CD8-positive, alpha-beta memory T cell (primary cell): ENCODE results near the gene BZW1. TPM values are rescaled to one million over a fixed set of nuclear protein-coding genes. Genes with fewer than 3 reads are reported as not detected.

ENCODE experiments used
- CTCF ChIA-PET: fragments of 350-600 bp; sonication (Branson Sonifier 250); formaldehyde crosslinking; loops from one replicate; lab custom pipeline; 2021; ENCODE audit warnings: antibody characterized with exemption; lab: Charles Lee
- POLR2A ChIA-PET: fragments of 350-600 bp; sonication (Branson Sonifier 250); formaldehyde crosslinking; loops from one replicate; lab custom pipeline; 2021; ENCODE audit warnings: antibody characterized with exemption; lab: Charles Lee
- DNase-seq, 5 donors: peaks; one replicate each; pipeline versions ENCODE4 v3.0.0 to v3.0.0-alpha.2; 2020 to 2022; ENCODE audit warnings: mixed read lengths in 1 of 5
- H3K27ac ChIP-seq: one replicate; pipeline ENCODE4 v1.7.0; 2013; ENCODE audit warnings: low read depth, mild to moderate bottlenecking, low read length, moderate library complexity
- H3K27me3 ChIP-seq: 2 replicates; pipeline ENCODE4 v1.7.0; 2013; ENCODE audit warnings: low read length, mild to moderate bottlenecking; ENCODE audit not compliant: insufficient read depth, poor library complexity, severe bottlenecking
- H3K36me3 ChIP-seq: 2 replicates; pipeline ENCODE4 v1.7.0; 2013; ENCODE audit warnings: mild to moderate bottlenecking, low read length, moderate library complexity; ENCODE audit not compliant: insufficient read depth
- H3K4me1 ChIP-seq: 2 replicates; pipeline ENCODE4 v1.7.0; 2013; ENCODE audit warnings: mild to moderate bottlenecking, low read length, moderate library complexity; ENCODE audit not compliant: insufficient read depth
- H3K4me3 ChIP-seq: 2 replicates; pipeline ENCODE4 v1.7.0; 2013; ENCODE audit warnings: mild to moderate bottlenecking, low read length
- H3K9me3 ChIP-seq: 2 replicates; pipeline ENCODE4 v1.7.0; 2013; ENCODE audit warnings: mild to moderate bottlenecking, low read length
- H3K27ac Mint-ChIP-seq, 8 donors: one replicate each; pipeline ENCODE4 v1.8.0; 2020 to 2021; ENCODE audit warnings: mixed read lengths in 8 of 8, mild to moderate bottlenecking in 6 of 8, inconsistent platforms in 3 of 8, moderate library complexity in 3 of 8
- H3K27me3 Mint-ChIP-seq, 2 donors: one replicate each; pipeline ENCODE4 v1.8.0; 2020 to 2021; ENCODE audit warnings: mixed read lengths in 2 of 2, mild to moderate bottlenecking in 1 of 2, moderate library complexity in 1 of 2
- H3K36me3 Mint-ChIP-seq, 3 donors: one replicate each; pipeline ENCODE4 v1.8.0; 2020 to 2021; ENCODE audit warnings: mixed read lengths in 3 of 3, inconsistent platforms in 1 of 3, mild to moderate bottlenecking in 1 of 3
- H3K4me1 Mint-ChIP-seq, 3 donors: one replicate each; pipeline ENCODE4 v1.8.0; 2020 to 2021; ENCODE audit warnings: mixed read lengths in 3 of 3, inconsistent platforms in 1 of 3, mild to moderate bottlenecking in 1 of 3
- H3K4me3 Mint-ChIP-seq, 7 donors: one replicate each; pipeline ENCODE4 v1.8.0; 2020 to 2021; ENCODE audit warnings: mixed read lengths in 7 of 7, mild to moderate bottlenecking in 6 of 7, moderate library complexity in 4 of 7, inconsistent platforms in 2 of 7
- H3K9me3 Mint-ChIP-seq, 5 donors: one replicate each; pipeline ENCODE4 v1.8.0; 2020 to 2022; ENCODE audit warnings: mixed read lengths in 5 of 5, mild to moderate bottlenecking in 3 of 5, moderate library complexity in 2 of 5, inconsistent platforms in 1 of 5
- polyA plus RNA-seq: library from polyadenylated mRNA; unstranded; fragments of 300-500 nt; fragmentation: Illumina TruSeq; gene quantifications from one replicate; pipeline ENCODE4 v1.2.3, GENCODE V29; 2021
- total RNA-seq, 2 experiments: library from RNA; stranded (reverse); gene quantifications; one replicate each; pipeline ENCODE4 v1.2.3, GENCODE V29; 2021

The BZW1 gene
- total and polyA plus RNA-seq, 3 experiments from 2014 or later, result 252 to 533 (median 495) TPM

DNA sequence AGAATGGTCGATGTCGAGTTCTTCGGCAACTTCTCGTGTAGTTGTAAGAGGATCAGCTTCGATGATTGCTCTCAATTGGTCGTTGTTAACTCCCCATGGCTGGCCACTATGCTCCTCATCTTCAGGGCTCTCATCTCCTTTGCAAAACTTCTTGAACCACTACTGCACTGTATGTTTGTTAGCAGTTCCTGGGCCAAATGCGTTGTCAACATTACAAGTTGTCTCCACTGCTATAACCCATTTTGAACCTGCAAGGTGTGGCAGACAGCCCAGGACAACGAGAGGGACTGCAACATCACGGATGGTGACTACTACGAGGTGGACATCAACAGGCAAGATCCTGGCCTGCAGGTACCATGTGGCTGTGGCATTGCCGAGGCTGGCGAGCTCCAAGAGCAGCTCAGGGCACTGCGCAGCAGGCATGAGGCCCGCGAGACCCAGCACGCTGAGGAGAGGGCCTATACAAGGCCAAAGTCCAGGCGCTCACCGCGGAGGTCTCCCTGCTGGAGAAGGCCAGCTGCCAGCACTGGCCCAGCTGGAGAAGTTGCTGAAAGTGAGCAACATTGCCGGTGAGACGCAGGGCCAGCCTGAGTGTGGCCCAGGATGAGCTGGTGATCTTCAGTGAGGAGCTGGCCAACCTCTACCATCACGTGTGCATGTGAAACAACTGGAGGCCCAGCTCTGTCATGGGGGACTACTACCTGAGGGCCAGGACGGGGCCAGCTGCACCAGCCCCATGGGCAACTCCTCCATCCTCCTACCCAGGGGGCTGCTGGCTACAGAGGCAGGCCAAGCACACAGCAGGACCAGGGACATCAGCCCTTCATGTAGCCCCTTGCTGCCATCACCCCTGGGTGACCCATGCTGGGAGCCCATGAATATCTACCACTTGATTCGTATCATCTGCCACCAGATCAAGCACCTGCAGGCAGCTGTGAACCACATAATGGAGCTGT, 32.6 kb downstream of the BZW1 start:
- Histone ChIP-seq H3K27ac (no peak overlapping the region), H3K4me3 (no peak overlapping the region), H3K9me3 (no peaks in the 10 kb centered on the region), H3K27me3 (no peaks in the 10 kb centered on the region), H3K36me3 (no peaks in the 10 kb centered on the region), H3K4me1 (no peaks in the 10 kb centered on the region)
- Mint-ChIP-seq H3K27me3 (no peaks in the 10 kb centered on the region), H3K4me3 (no peak overlapping the region), H3K9me3 (no peaks in the 10 kb centered on the region), H3K27ac (no peak overlapping the region), H3K4me1 (peaks cover 0 to 1% (median 0%) of the 10 kb centered on the region in 3 donors), H3K36me3 (no peaks in the 10 kb centered on the region)
- no peak for DNase-seq
- CTCF ChIA-PET, result interaction anchor here (1.2 kb wide), 1 partner anchor 27 kb away, joined by 3 read pairs; no protein-coding TSS in a partner anchor
- POLR2A ChIA-PET, result no interaction called here

DNA sequence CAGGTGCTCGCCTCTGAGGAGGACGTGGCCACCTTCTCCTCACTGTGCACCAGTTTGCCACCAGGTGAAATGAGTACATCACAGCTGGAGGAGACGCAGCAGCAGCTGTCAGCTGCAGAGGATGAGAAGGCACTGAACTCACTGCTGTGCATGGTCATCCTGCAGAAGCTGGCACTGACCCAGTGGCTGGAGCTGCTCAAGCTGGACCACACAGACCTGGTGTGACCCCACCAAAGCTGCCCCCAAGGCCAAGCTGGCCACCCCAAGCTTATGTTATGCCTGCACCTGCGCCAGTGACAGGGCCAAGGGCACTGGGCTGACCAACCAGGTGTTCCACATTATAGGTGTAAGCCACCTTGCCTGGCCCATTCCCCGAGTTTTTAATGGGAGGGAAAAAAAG, 33.5 kb downstream of the BZW1 start:
- Mint-ChIP-seq H3K9me3 (no peaks in the 10 kb centered on the region), H3K4me3 (no peak overlapping the region), H3K36me3 (peaks cover 0 to under 1% (median 0%) of the 10 kb centered on the region in 3 donors), H3K27me3 (no peaks in the 10 kb centered on the region), H3K4me1 (peaks cover 0 to 1% (median 0%) of the 10 kb centered on the region in 3 donors), H3K27ac (no peak overlapping the region)
- Histone ChIP-seq H3K4me3 (no peak overlapping the region), H3K27ac (no peak overlapping the region), H3K4me1 (no peaks in the 10 kb centered on the region), H3K36me3 (no peaks in the 10 kb centered on the region), H3K9me3 (no peaks in the 10 kb centered on the region), H3K27me3 (no peaks in the 10 kb centered on the region)
- ChIA-PET CTCF (interaction anchor here (1.2 kb wide), 1 partner anchor 28 kb away, joined by 3 read pairs; no protein-coding TSS in a partner anchor), POLR2A (interaction anchor here (0.5 kb wide), 1 partner anchor 119 kb away, joined by 9 read pairs; no protein-coding TSS in a partner anchor)
- no peak for DNase-seq

DNA sequence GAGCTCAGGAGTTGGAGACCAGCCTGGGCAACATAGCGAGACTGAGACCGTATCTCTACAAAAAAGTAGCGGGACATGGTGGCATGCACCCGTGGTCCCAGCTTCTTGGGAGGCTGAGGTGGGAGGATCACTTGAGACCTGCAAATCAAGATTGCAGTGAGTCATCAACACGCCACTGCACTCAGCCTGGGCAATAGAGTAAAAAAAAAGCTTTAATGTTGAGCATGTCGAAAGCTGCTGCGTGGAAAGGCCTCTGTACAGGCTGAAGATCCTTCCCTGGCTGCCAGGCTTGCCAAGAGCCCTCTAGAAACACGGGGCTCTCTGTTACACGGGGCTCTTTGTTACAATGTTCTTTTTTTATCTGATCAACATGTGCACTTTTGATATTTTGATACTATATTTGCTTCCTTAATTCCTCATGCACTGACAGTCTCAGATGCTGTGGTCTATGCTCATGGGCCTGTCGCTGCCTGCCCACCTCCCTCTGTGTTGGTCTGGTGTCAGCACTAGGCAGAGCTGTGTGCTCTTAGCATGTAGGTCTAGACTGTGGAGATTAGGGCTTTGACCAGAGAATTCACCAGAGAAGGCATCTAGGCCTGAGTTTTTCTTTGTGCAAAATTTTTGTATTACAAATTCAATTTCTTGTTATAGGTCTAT, 34.1 kb downstream of the BZW1 start:
- Histone ChIP-seq H3K27ac (no peak overlapping the region), H3K4me3 (no peak overlapping the region), H3K9me3 (no peaks in the 10 kb centered on the region), H3K4me1 (no peaks in the 10 kb centered on the region), H3K36me3 (no peaks in the 10 kb centered on the region), H3K27me3 (no peaks in the 10 kb centered on the region)
- CTCF ChIA-PET, result interaction anchor here (1.8 kb wide), 1 partner anchor 18 kb away, joined by 5 read pairs; the partner anchor contains the start of gene CLK1
- peaks cover 0 to 2% of the 10 kb centered on the region in 2 donors for H3K27me3 Mint-ChIP-seq
- no peak for DNase-seq
- H3K27ac Mint-ChIP-seq, result peak overlapping the region in 1 of 8 donors; percentile 82
- H3K9me3 Mint-ChIP-seq, result no peaks in the 10 kb centered on the region
- H3K4me3 Mint-ChIP-seq, result no peak overlapping the region
- H3K4me1 Mint-ChIP-seq, result peaks cover 0 to 1% (median 0%) of the 10 kb centered on the region in 3 donors
- POLR2A ChIA-PET, result interaction anchor here (0.7 kb wide), 1 partner anchor 42 kb away, joined by 6 read pairs; no protein-coding TSS in a partner anchor
- peaks cover 0 to 6% (median 4%) of the 10 kb centered on the region in 3 donors for H3K36me3 Mint-ChIP-seq

DNA sequence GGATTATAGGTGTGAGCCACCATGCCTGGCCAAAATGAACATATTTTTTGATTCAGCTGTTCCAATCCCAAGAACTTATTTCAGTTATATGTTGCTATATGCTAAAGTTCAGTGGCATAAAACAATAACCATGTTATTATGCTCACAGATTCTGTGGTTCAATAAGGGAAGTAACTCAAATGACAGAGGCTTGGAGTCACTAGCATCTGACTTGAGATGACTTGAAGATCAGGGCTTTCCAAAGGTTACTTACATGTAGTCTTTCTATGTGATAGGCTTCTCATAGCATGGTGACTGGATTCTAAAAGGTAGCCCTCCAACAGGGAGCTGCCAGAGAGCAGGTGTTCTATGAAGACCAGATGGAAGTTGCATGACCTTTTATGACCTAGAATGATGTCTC, 35.6 kb downstream of the BZW1 start:
- Mint-ChIP-seq H3K4me1 (peaks cover 0 to 8% (median 5%) of the 10 kb centered on the region in 3 donors), H3K27ac (no peak overlapping the region), H3K4me3 (no peak overlapping the region), H3K27me3 (peaks cover 0 to 2% of the 10 kb centered on the region in 2 donors), H3K36me3 (peaks cover 2 to 21% (median 11%) of the 10 kb centered on the region in 3 donors), H3K9me3 (no peaks in the 10 kb centered on the region)
- H3K4me1 ChIP-seq, result no peaks in the 10 kb centered on the region
- H3K36me3 ChIP-seq, result peaks cover 11% of the 10 kb centered on the region
- POLR2A ChIA-PET, result no interaction called here
- H3K4me3 ChIP-seq, result no peak overlapping the region
- no peak for DNase-seq
- H3K9me3 ChIP-seq, result no peaks in the 10 kb centered on the region
- H3K27ac ChIP-seq, result no peak overlapping the region
- no peaks in the 10 kb centered on the region for H3K27me3 ChIP-seq
- CTCF ChIA-PET, result interaction anchor here (1.8 kb wide), 1 partner anchor 17 kb away, joined by 5 read pairs; the partner anchor contains the start of gene CLK1

DNA sequence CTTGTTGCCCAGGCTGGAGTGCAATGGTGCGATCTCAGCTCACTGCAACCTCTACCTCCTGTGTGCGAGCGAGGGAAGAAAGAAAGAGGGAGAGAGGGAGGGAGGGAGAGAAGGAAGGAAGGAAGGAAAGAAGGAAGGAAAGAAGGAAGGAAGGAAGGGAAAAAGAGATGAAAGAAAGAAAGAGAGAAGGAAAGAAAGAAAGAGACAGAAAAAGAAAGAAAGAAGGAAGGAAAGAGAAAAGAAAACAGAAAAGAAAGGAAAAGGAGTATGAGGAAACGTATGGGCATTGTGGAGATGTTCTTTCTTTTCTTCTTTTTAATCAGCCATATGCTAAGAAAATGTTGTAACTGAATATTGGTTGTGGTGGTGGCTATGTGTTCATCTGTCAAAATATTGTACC, 36.2 kb downstream of the BZW1 start:
- no peak overlapping the region for H3K27ac ChIP-seq
- ChIA-PET POLR2A (interaction anchor here (2.4 kb wide), 1 partner anchor 16 kb away, joined by 11 read pairs; the partner anchor contains the start of gene CLK1), CTCF (interaction anchor here (0.9 to 2.4 kb wide), 3 partner anchors 11 to 220 kb away, joined by 3 to 8 read pairs (median 5); no protein-coding TSS in a partner anchor)
- Mint-ChIP-seq H3K36me3 (peaks cover 7 to 28% (median 17%) of the 10 kb centered on the region in 3 donors), H3K9me3 (no peaks in the 10 kb centered on the region), H3K4me3 (no peak overlapping the region), H3K4me1 (peaks cover 0 to 13% (median 12%) of the 10 kb centered on the region in 3 donors), H3K27me3 (peaks cover 0 to 2% of the 10 kb centered on the region in 2 donors), H3K27ac (peak overlapping the region in 2 of 8 donors; percentile 8 to 79)
- peaks cover 18% of the 10 kb centered on the region for H3K36me3 ChIP-seq
- no peak overlapping the region for H3K4me3 ChIP-seq
- H3K4me1 ChIP-seq, result no peaks in the 10 kb centered on the region
- no peaks in the 10 kb centered on the region for H3K9me3 ChIP-seq
- no peak for DNase-seq
- H3K27me3 ChIP-seq, result no peaks in the 10 kb centered on the region

DNA sequence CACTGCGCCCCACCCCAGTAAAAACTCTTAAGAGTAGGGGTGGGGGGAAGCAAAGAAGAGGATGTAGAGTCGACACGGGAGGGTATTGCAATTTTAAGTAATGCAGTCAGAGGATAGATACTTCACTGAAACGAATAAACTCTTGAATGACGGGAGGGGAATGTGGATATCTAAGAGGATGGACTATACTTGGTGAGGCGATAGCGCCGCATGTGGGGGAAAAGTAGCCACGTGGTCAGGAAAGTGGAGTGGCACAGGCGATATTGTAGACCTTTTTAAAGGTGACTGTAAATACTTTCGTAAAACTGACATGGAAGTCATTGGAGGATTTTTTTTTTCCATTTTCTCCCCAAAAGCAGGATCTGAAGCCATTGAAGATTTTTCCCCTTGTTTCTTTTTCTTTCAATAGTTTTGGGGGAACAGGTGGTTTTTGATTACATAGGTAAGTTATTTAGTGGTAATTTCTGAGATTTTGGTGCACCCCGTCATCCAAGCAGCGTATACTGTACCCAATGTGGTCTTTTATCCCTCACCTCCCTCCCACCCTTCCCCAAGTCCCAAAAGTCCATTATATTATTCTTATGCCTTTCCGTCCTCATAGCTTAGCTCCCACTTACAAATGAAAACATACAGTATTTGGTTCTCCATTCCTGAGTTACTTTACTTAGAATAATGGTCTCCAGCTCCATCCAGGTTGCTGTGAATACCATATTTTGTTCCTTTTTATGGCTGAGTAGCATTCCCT, 39.0 kb downstream of the BZW1 start:
- peak overlapping the region in 1 of 7 donors; percentile 53 for H3K4me3 Mint-ChIP-seq
- no peak overlapping the region for H3K27ac ChIP-seq
- no peaks in the 10 kb centered on the region for H3K9me3 Mint-ChIP-seq
- H3K27me3 Mint-ChIP-seq, result peaks cover 0 to 2% of the 10 kb centered on the region in 2 donors
- H3K4me1 ChIP-seq, result no peaks in the 10 kb centered on the region
- no peak overlapping the region for H3K4me3 ChIP-seq
- ChIA-PET CTCF (no interaction called here), POLR2A (interaction anchor here (1.1 to 2.3 kb wide), 2 partner anchors 8 to 14 kb away, joined by 4 to 9 read pairs; partner anchors contain the start of gene CLK1)
- H3K36me3 ChIP-seq, result peaks cover 44% of the 10 kb centered on the region
- peaks cover 0 to 19% (median 18%) of the 10 kb centered on the region in 3 donors for H3K4me1 Mint-ChIP-seq
- peak overlapping the region in 6 of 8 donors; percentile 38 to 78 (median 50) for H3K27ac Mint-ChIP-seq
- H3K9me3 ChIP-seq, result no peaks in the 10 kb centered on the region
- H3K27me3 ChIP-seq, result no peaks in the 10 kb centered on the region
- DNase-seq, result no peak
- peaks cover 17 to 53% (median 20%) of the 10 kb centered on the region in 3 donors for H3K36me3 Mint-ChIP-seq
